Measurements from ENCODE around the gene IMMT. TPM values are rescaled to one million over a fixed set of nuclear protein-coding genes. Genes with fewer than 3 reads are reported as not detected.
A peak's percentile ranks its signal among the peaks of the same experiment; 100 is the strongest.

Gene IMMT
- total and polyA plus RNA-seq, 9 of the 15 experiments (the other 6 are each of a cell fraction or from before 2014, with no cell fraction given), result 119 to 294 (median 140) TPM

GRCh38 chr2:86213699-86214502 is 18.6 kb upstream of the IMMT start:
- peak overlapping the region in 1 of 2 experiments; percentile 27; a peak in 1 of 4 replicates for H3K9ac ChIP-seq (ENCODE audit: insufficient read depth in 1 of 2, low read depth in 2 of 2, low read length in 2 of 2)
- no peak overlapping the region for H3K4me3 ChIP-seq
- POLR2A ChIA-PET, result interaction anchor here (0.6 to 5.1 kb wide), 7 partner anchors 14 to 301 kb away, joined by 3 to 134 read pairs (median 3); partner anchors contain the start of genes IMMT, MRPL35, POLR1A and PTCD3
- H3K4me2 ChIP-seq (ENCODE audit: insufficient read depth, low read length), result peak overlapping the region; percentile 27
- H3K36me3 ChIP-seq (ENCODE audit: control insufficient read depth, insufficient read depth, low read length), result peaks cover 54% of the 10 kb centered on the region
- CTCF ChIA-PET (ENCODE audit: low intra/inter-chr PET ratio), result no interaction called here
- H3K79me2 ChIP-seq (ENCODE audit: control insufficient read depth, insufficient read depth, low read length), result no peaks in the 10 kb centered on the region; the same call in 2 of the 3 replicates
- ATAC-seq (peak; percentile 75), DNase-seq (ENCODE audit: extremely low read depth in 1 of 4, low spot score in 3 of 4) (peak; percentile 71 to 84 (median 74)), FAIRE-seq (peak; percentile 86)
- no peaks in the 10 kb centered on the region for H3K9me3 ChIP-seq (replicated peaks; ENCODE audit: control insufficient read depth, insufficient read depth, low read depth, low read length)
- H3K9me1 ChIP-seq (ENCODE audit: control insufficient read depth, insufficient read depth, low read length), result no peaks in the 10 kb centered on the region
- H3K4me1 ChIP-seq (replicated peaks in 1 of 2; ENCODE audit: control insufficient read depth in 2 of 2, insufficient read depth in 2 of 2, low read length in 2 of 2), result peaks cover 20 to 50% of the 10 kb centered on the region in 2 experiments; a peak in 3 of 5 replicates
- H3K27ac ChIP-seq (ENCODE audit: extremely low read depth, low read depth, low read length), result peak overlapping the region; percentile 47
- no peaks in the 10 kb centered on the region for H3K27me3 ChIP-seq (ENCODE audit: control insufficient read depth in 2 of 2, insufficient read depth in 2 of 2, low read length in 2 of 2)
- in situ Hi-C loops (cut with MboI), result no loop called here
- BruUV-seq (replicated peaks), result no TSS peak
- H2AFZ ChIP-seq (ENCODE audit: low read depth, low read length), result no peak overlapping the region
- WGBS (ENCODE audit: insufficient coverage, low coverage, missing lambda C conversion rate), result 29% methylated on average over 4 of the region's 4 CpGs
- intact Hi-C loops (cut with micrococcal nuclease), result loop anchor here (1.0 kb wide), 1 partner anchor 25 kb away; no protein-coding TSS in a partner anchor
- no peaks in the 10 kb centered on the region for H4K20me1 ChIP-seq (replicated peaks; ENCODE audit: control insufficient read depth, insufficient read depth, low read length)
- TF ChIP-seq ZNF124 (CRISPR knock-in tag; IDR thresholded peaks at IDR 0.05) (no peak), ZBED1 (IDR thresholded peaks at IDR 0.05) (peak; percentile 79; the same call in 1 of the 2 replicates), ZNF589 (CRISPR knock-in tag; IDR thresholded peaks at IDR 0.05; ENCODE audit: low read depth) (peak; percentile 94), ZNF449 (CRISPR knock-in tag; IDR thresholded peaks at IDR 0.05) (0 out of 2 replicates have a peak, but pooled peaks have one; percentile 6), HMG20A (CRISPR knock-in tag; conservative IDR thresholded peaks at IDR 0.05) (no peak), ZNF561 (CRISPR knock-in tag; conservative IDR thresholded peaks at IDR 0.05) (no peak), DPF2 (IDR thresholded peaks at IDR 0.05) (peak; percentile 98), L3MBTL2 (IDR thresholded peaks at IDR 0.05) (peak; percentile 53), CTBP1 (IDR thresholded peaks at IDR 0.05; ENCODE audit: borderline replicate concordance) (peak; percentile 97), ZNF583 (CRISPR knock-in tag; IDR thresholded peaks at IDR 0.05) (0 out of 2 replicates have a peak, but pooled peaks have one; percentile 76)
- TF ChIP-seq, protein P1, sequence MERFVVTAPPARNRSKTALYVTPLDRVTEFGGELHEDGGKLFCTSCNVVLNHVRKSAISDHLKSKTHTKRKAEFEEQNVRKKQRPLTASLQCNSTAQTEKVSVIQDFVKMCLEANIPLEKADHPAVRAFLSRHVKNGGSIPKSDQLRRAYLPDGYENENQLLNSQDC (CRISPR knock-in tag; IDR thresholded peaks at IDR 0.05), result peak; percentile 60; the same call in 1 of the 2 replicates
- TF ChIP-seq, protein P2, sequence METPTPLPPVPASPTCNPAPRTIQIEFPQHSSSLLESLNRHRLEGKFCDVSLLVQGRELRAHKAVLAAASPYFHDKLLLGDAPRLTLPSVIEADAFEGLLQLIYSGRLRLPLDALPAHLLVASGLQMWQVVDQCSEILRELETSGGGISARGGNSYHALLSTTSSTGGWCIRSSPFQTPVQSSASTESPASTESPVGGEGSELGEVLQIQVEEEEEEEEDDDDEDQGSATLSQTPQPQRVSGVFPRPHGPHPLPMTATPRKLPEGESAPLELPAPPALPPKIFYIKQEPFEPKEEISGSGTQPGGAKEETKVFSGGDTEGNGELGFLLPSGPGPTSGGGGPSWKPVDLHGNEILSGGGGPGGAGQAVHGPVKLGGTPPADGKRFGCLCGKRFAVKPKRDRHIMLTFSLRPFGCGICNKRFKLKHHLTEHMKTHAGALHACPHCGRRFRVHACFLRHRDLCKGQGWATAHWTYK (CRISPR knock-in tag; IDR thresholded peaks at IDR 0.05), result peak; percentile 66; the same call in 1 of the 2 replicates
- TF ChIP-seq, protein P3, sequence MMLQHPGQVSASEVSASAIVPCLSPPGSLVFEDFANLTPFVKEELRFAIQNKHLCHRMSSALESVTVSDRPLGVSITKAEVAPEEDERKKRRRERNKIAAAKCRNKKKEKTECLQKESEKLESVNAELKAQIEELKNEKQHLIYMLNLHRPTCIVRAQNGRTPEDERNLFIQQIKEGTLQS (IDR thresholded peaks at IDR 0.05), result peak; percentile 48; the same call in 1 of the 2 replicates
- TF ChIP-seq, protein P3 (CRISPR knock-in tag; conservative IDR thresholded peaks at IDR 0.05), result no peak

Measured in K562 (cell line).